Measurements from ENCODE around the gene FSD1. TPM values are rescaled to one million over a fixed set of nuclear protein-coding genes. Genes with fewer than 3 reads are reported as not detected.
"Not testable (repeated sequence)": the region's sequence is repeated elsewhere in the genome, so short reads cannot be mapped to it uniquely, and the experiment has no call there.

The FSD1 gene
- polyA plus RNA-seq, 2 donors = 0.19 to 1.2 TPM

GRCh38 chr19:4267901-4268815 is 36.2 kb upstream of the FSD1 start:
- Histone ChIP-seq H3K36me3 (ENCODE audit: control insufficient read depth in 2 of 2, insufficient read depth in 2 of 2, low read length in 1 of 2) (peaks cover 8 to 30% of the 10 kb centered on the region in 2 donors), H3K4me1 (ENCODE audit: control insufficient read depth in 2 of 2, insufficient read depth in 2 of 2, low read length in 1 of 2) (no peaks in the 10 kb centered on the region), H3K4me3 (ENCODE audit: low read depth in 1 of 2, low read length in 2 of 2) (no peak overlapping the region), H3K27ac (ENCODE audit: low read depth in 2 of 2, low read length in 1 of 2) (no peak overlapping the region), H3K27me3 (ENCODE audit: control insufficient read depth in 1 of 2, insufficient read depth in 2 of 2, low read length in 2 of 2) (no peaks in the 10 kb centered on the region), H3K9me3 (ENCODE audit: control insufficient read depth in 2 of 2, insufficient read depth in 1 of 2, low read depth in 1 of 2, low read length in 1 of 2) (peaks cover 0 to 4% of the 10 kb centered on the region in 2 donors)
- WGBS, 2 donors = 83 to 90% methylated on average over 30 of the region's 30 CpGs

DNA sequence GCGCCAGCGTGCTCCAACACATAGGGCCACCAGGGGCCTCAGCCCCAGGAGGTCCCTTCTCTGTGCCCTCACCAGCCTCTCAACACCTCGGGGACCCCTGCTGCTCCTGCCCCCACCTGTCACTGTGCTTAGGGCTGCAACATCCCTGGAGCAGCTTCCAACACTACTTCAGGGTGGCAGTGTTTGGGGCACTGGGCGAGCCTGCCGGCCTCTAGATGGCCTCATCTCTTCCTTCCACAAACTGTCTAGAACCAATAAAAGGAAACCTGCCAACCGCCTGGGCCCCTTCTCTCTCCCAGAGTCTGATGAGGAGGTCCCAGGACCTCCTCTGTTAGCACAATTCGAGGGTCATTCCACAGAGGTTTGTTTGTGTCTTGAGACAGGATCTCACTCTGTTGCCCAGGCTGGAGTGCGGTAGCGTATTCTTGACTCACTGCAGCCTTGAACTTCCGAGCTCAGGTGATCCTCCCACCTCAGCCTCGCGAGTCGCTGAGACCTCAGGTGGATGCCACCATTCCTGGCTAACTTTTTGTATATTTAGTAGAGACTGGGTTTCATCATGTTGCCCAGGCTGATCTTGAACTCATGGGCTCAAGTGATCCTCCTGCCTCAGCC is 35.5 kb upstream of the FSD1 start:
- Histone ChIP-seq H3K27me3 (ENCODE audit: control insufficient read depth in 1 of 2, insufficient read depth in 2 of 2, low read length in 2 of 2) (no peaks in the 10 kb centered on the region), H3K27ac (ENCODE audit: low read depth in 2 of 2, low read length in 1 of 2) (no peak overlapping the region), H3K9me3 (ENCODE audit: control insufficient read depth in 2 of 2, insufficient read depth in 1 of 2, low read depth in 1 of 2, low read length in 1 of 2) (peaks cover 0 to 4% of the 10 kb centered on the region in 2 donors), H3K4me1 (ENCODE audit: control insufficient read depth in 2 of 2, insufficient read depth in 2 of 2, low read length in 1 of 2) (no peaks in the 10 kb centered on the region), H3K36me3 (ENCODE audit: control insufficient read depth in 2 of 2, insufficient read depth in 2 of 2, low read length in 1 of 2) (peaks cover 8 to 26% of the 10 kb centered on the region in 2 donors), H3K4me3 (ENCODE audit: low read depth in 1 of 2, low read length in 2 of 2) (no peak overlapping the region)
- 89 to 91% methylated on average over 13 of the region's 13 CpGs for WGBS, 2 donors

DNA sequence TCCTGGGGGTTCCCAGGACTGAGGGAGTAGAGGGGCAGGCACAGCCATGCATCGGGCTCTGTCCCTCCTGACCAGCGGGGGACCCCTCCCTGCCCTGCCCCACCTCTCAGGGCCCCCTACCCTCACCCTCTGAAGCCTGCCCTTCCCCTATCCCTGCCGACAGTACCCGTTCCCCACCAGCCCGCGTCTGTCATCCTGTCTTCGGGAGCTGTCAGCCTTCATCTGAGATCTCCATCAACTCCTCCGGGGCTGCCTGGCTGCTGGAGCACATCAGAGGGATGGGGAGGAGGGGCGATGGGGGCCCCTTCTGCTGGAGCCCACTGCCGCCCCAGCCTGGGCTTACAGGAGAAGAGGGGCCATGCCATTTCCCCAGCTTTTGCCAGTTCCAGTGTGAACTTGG is 31.5 kb upstream of the FSD1 start:
- Histone ChIP-seq H3K4me1 (ENCODE audit: control insufficient read depth in 2 of 2, insufficient read depth in 2 of 2, low read length in 1 of 2) (no peaks in the 10 kb centered on the region), H3K9me3 (ENCODE audit: control insufficient read depth in 2 of 2, insufficient read depth in 1 of 2, low read depth in 1 of 2, low read length in 1 of 2) (no peaks in the 10 kb centered on the region), H3K4me3 (ENCODE audit: low read depth in 1 of 2, low read length in 2 of 2) (no peak overlapping the region), H3K27ac (ENCODE audit: low read depth in 2 of 2, low read length in 1 of 2) (no peak overlapping the region), H3K36me3 (ENCODE audit: control insufficient read depth in 2 of 2, insufficient read depth in 2 of 2, low read length in 1 of 2) (peaks cover 3 to 14% of the 10 kb centered on the region in 2 donors), H3K27me3 (ENCODE audit: control insufficient read depth in 1 of 2, insufficient read depth in 2 of 2, low read length in 2 of 2) (no peaks in the 10 kb centered on the region)
- 71 to 76% methylated on average over 10 of the region's 10 CpGs for WGBS, 2 donors

DNA sequence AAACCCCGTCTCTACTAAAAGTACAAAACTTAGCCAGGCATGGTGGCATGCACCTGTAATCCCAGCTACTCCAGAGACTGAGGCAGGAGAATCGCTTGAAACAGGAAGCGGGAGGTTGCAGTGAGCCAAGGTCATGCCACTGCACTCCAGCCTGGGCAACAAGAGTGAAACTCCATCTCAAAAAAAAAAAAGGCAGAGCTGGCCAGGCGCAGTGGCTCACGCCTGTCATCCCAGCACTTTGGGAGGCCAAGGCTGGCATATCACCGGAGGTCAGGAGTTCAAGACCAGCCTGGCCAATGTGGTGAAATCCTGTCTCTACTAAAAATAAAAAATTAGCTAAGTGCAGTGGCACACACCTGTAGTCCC is 30.1 kb upstream of the FSD1 start:
- H3K36me3 ChIP-seq (ENCODE audit: control insufficient read depth in 2 of 2, insufficient read depth in 2 of 2, low read length in 1 of 2); H3K4me1 ChIP-seq (ENCODE audit: control insufficient read depth in 2 of 2, insufficient read depth in 2 of 2, low read length in 1 of 2); H3K27ac ChIP-seq (ENCODE audit: low read depth in 2 of 2, low read length in 1 of 2); H3K9me3 ChIP-seq (ENCODE audit: control insufficient read depth in 2 of 2, insufficient read depth in 1 of 2, low read depth in 1 of 2, low read length in 1 of 2); H3K4me3 ChIP-seq (ENCODE audit: low read depth in 1 of 2, low read length in 2 of 2); H3K27me3 ChIP-seq (ENCODE audit: control insufficient read depth in 1 of 2, insufficient read depth in 2 of 2, low read length in 2 of 2): not testable (repeated sequence)
- 72 to 89% methylated on average over 6 of the region's 6 CpGs for WGBS, 2 donors

DNA sequence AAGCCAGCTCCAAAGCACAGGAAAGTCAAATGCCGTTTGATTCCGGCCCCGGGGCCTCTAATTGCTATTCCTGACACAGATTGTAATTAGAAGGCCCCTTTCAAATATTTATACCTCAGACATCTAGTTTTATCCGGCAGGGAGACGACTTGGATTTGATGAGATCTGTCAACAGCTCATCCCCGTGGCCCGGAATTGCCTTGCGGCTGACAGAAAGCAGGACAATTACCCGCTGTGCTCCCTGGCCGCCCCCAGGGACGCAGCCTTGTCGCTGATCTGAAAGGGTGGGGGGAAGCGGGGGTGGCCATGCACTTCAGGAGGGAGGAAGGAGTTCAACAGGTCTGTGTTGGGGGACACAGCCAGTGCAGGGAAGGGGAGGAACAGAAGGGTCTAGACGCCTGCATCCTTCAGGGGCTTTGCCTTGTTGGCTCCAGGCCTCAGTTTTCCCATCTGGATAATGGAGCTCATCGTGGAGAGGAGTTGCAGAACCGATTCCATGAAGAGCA is 27.2 kb upstream of the FSD1 start:
- Histone ChIP-seq H3K36me3 (ENCODE audit: control insufficient read depth in 2 of 2, insufficient read depth in 2 of 2, low read length in 1 of 2) (no peaks in the 10 kb centered on the region), H3K4me1 (ENCODE audit: control insufficient read depth in 2 of 2, insufficient read depth in 2 of 2, low read length in 1 of 2) (peaks cover 0 to 5% of the 10 kb centered on the region in 2 donors), H3K27me3 (ENCODE audit: control insufficient read depth in 1 of 2, insufficient read depth in 2 of 2, low read length in 2 of 2) (peaks cover 0 to 12% of the 10 kb centered on the region in 2 donors), H3K4me3 (ENCODE audit: low read depth in 1 of 2, low read length in 2 of 2) (no peak overlapping the region), H3K27ac (ENCODE audit: low read depth in 2 of 2, low read length in 1 of 2) (no peak overlapping the region), H3K9me3 (ENCODE audit: control insufficient read depth in 2 of 2, insufficient read depth in 1 of 2, low read depth in 1 of 2, low read length in 1 of 2) (no peaks in the 10 kb centered on the region)
- 41 to 42% methylated on average over 16 of the region's 16 CpGs for WGBS, 2 donors

DNA sequence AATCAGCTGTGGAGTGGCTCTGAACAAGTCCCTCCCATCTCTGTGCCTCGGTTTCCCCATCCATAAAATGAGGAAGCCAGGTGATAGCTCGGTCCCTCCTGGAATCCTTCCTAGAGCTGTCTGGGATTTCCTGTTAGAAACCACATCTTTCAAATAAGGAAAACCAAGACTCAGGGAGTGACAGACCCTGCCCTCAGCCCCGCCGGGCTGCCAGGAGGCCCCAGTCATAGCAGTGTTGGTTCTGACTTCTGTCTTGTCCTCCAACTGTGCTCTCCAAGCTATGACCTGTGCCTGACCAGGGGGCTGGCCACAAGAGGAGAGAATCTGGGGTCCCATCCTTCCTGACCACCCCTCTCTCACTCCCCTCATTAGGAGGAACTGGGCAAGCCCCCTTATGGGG is 26.4 kb upstream of the FSD1 start:
- 29 to 36% methylated on average over 4 of the region's 4 CpGs for WGBS, 2 donors
- Histone ChIP-seq H3K36me3 (ENCODE audit: control insufficient read depth in 2 of 2, insufficient read depth in 2 of 2, low read length in 1 of 2) (no peaks in the 10 kb centered on the region), H3K27ac (ENCODE audit: low read depth in 2 of 2, low read length in 1 of 2) (no peak overlapping the region), H3K4me3 (ENCODE audit: low read depth in 1 of 2, low read length in 2 of 2) (no peak overlapping the region), H3K4me1 (ENCODE audit: control insufficient read depth in 2 of 2, insufficient read depth in 2 of 2, low read length in 1 of 2) (peaks cover 0 to 5% of the 10 kb centered on the region in 2 donors), H3K9me3 (ENCODE audit: control insufficient read depth in 2 of 2, insufficient read depth in 1 of 2, low read depth in 1 of 2, low read length in 1 of 2) (no peaks in the 10 kb centered on the region), H3K27me3 (ENCODE audit: control insufficient read depth in 1 of 2, insufficient read depth in 2 of 2, low read length in 2 of 2) (peaks cover 0 to 12% of the 10 kb centered on the region in 2 donors)

DNA sequence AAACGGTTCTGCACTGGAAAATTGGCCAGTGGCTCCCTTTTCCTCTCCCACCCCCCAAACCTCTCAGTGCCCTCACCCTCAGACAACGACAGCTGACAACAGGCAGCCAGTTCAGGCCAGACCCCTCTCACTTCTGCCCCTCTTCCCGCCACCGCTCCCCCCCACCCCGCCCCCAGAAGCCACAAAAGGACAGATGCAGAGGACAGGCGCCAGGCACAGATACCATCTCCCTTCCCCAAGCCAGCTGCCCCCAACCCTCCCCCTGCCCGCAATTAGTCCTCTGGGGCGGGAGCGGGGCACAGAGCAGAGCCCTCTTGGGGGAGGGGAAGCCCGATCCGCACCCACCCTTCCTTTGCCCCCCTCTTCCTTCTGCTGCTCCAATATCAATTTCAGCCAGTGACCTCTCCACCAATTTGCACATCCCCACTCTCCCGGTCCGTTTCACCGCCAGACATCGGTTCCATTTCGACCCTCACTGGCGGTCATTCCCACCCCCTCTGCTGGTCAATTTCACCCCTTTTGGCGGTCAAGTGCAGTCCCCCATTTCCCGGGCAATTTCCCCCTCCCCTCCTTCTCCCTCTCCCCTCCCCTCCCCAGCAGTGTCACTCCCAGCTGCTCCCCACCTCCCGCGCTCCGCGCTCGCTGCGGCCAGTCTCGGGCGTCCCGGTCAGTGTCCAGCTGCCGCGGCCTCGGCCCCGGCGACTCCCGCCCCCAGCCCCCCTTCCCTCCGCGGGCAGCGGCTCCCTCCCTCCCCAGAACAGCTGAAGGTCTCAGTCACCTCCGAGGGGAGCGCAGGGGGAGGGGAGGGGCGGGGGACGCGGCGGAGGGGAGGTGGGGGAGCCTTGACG is 25.8 kb upstream of the FSD1 start, which contains the start of gene SHD:
SHD (plus strand) TSS at position 848 of the 848 bp plus-strand sequence. CDS start 798 bp downstream, outside the sequence.
- 3 to 5% methylated on average over 26 to 44 of the region's 44 CpGs for WGBS, 2 donors
- Histone ChIP-seq H3K9me3 (ENCODE audit: control insufficient read depth in 2 of 2, insufficient read depth in 1 of 2, low read depth in 1 of 2, low read length in 1 of 2) (no peaks in the 10 kb centered on the region), H3K27me3 (ENCODE audit: control insufficient read depth in 1 of 2, insufficient read depth in 2 of 2, low read length in 2 of 2) (peaks cover 0 to 12% of the 10 kb centered on the region in 2 donors), H3K27ac (ENCODE audit: low read depth in 2 of 2, low read length in 1 of 2) (no peak within 1 kb of the TSS), H3K36me3 (ENCODE audit: control insufficient read depth in 2 of 2, insufficient read depth in 2 of 2, low read length in 1 of 2) (no peaks in the 10 kb centered on the region), H3K4me3 (ENCODE audit: low read depth in 1 of 2, low read length in 2 of 2) (peak within 1 kb of the TSS in 1 of 2 donors; percentile 2), H3K4me1 (ENCODE audit: control insufficient read depth in 2 of 2, insufficient read depth in 2 of 2, low read length in 1 of 2) (peaks cover 0 to 5% of the 10 kb centered on the region in 2 donors)

DNA sequence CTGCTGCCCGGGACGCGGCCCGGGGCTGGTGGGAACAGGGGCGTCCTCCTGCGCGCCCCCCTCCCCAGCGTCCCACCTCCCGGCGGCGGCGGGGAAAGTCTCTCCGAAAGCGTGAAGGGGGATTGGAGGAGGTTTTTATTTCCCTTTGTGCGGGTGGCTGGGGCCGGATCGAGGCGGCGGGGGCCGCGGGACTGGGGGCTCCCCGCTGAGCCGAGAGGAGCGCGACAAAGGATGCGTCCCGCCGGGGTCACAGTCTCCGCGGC is 25.2 kb upstream of the FSD1 start:
- peak overlapping the region in 1 of 2 donors; percentile 2 for H3K4me3 ChIP-seq (ENCODE audit: low read depth in 1 of 2, low read length in 2 of 2)

More for the DNA sequence above, 25.2 kb upstream of the FSD1 start:
- no peaks in the 10 kb centered on the region for H3K9me3 ChIP-seq (ENCODE audit: control insufficient read depth in 2 of 2, insufficient read depth in 1 of 2, low read depth in 1 of 2, low read length in 1 of 2)
- 1% methylated on average over 21 to 30 of the region's 30 CpGs for WGBS, 2 donors
- H3K4me1 ChIP-seq (ENCODE audit: control insufficient read depth in 2 of 2, insufficient read depth in 2 of 2, low read length in 1 of 2) = peaks cover 0 to 5% of the 10 kb centered on the region in 2 donors
- H3K27me3 ChIP-seq (ENCODE audit: control insufficient read depth in 1 of 2, insufficient read depth in 2 of 2, low read length in 2 of 2) = peaks cover 0 to 12% of the 10 kb centered on the region in 2 donors
- H3K27ac ChIP-seq (ENCODE audit: low read depth in 2 of 2, low read length in 1 of 2) = no peak overlapping the region
- H3K36me3 ChIP-seq (ENCODE audit: control insufficient read depth in 2 of 2, insufficient read depth in 2 of 2, low read length in 1 of 2) = no peaks in the 10 kb centered on the region

All from esophagus (tissue), 2 donors.